NCI-H1694 treated with DMSO at 0.1 percent for 48 hours (cell line): ENCODE measurements around the gene UPP2.

Experiments used
- DNase-seq: peaks from one replicate; lab custom pipeline; 2025; lab: John Stamatoyannopoulos, UW

The UPP2 gene

GRCh38 chr2:158101384-158101926, at the start of gene UPP2:
UPP2 (plus strand) TSS chr2:158101876; CDS start chr2:158102064, 188 bp downstream.
- DNase-seq = no peak

DNA sequence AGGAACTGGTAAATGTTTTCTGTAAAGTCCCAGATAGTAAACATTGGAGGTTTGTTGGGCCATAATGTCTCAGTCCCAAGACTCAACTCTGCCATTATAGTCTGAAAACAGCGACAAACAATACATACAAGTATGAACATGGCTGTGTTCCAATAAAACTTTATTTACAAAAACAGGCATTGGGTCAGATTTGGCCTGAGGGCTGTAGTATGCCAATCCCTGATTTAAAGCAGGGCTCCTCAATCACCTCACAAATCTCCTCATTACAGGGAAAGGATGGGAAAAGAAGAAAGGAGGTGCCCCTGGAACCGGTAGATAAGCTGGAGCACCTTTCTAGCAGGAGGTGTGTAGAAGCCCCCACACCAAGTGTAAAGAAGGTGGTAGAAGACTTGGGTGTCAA, 48.9 kb upstream of the UPP2 start:
- no peak for DNase-seq

- no peak for DNase-seq
Measured at GRCh38 chr2:158056875-158057274, 44.8 kb upstream of the UPP2 start.

DNA sequence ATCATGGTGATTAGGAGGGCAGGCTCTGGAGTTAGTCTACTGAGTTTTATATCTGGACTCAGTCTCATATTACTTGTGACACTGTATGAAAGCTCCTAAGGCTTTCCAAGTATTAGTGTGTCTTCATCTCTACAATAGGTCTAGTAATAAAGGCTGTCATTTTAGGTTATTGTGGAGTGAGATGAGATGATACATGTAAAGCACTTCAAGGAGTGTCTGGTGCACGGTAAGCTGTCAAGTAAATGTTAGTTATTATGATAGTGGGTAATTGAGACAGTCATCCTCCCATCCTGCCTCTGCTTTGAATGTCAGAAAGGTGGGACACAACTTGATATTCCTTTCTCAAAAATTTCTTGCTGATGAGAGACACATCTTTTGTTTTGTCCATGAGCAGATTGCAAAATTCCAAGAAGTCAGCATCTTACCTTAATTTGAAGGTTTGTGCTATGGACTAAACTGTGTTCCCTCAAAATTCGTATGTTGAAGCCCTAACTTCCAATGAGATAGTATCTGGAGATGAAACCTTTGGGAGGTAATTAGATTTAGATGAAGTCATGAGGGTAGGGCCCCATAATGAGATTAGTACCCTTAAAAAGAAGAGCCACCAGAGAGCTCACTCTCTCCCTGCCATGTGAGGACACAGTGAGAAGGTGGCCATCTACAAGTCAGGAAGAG, 41.4 kb upstream of the UPP2 start:
- DNase-seq = no peak

DNA sequence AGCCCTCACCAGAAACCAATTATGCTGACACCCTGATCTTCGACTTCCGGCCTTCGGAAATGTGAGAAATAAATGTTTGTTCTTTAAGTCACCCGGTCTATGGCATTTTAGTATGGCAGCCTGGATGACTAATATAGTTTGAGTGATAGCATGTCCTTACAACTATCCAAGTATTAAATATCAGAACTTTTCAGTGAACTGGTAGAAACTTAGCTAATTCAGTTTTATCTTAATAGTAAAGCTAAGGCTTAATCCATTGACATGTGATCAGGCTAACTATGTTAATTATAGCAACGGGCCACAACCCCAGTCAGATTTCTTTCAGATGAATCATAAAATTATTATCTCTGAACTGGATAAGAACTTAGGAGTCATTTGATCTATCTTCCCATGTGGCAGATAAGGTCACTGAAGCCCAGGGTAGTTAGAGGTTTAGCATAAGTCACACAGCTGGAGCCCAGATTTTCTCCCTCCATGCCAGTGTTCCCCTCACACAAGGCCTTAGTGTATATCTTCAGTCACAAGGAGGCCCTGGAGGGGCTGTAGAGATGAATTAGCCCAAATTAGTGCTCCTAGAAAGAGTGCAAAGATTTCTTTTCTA, 40.7 kb upstream of the UPP2 start:
- DNase-seq = no peak

GRCh38 chr2:158061763-158062162, 39.9 kb upstream of the UPP2 start:
- no peak for DNase-seq

- no peak for DNase-seq
Measured at GRCh38 chr2:158066046-158066713, 35.5 kb upstream of the UPP2 start.

GRCh38 chr2:158071018-158071417, 30.7 kb upstream of the UPP2 start:
- no peak for DNase-seq

DNA sequence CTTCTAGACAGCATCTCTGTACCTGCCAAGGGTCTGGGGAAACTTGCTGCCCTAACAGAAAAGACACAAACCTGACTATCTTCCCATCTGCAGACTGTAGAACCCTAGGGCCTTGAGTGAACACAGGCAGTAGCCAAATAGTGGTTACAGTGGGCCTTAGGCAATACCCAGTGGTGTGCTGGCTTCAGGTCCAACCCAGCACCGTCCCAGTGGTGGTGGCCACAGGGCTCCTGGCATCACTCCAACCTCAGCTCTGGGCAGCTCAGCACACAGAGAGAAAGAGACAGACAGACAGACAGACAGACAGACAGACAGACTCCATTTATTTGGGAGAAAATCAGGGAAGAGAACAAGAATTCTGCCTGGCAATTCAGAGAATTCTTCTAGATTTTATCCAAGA, 29.3 kb upstream of the UPP2 start:
- DNase-seq = no peak

GRCh38 chr2:158079672-158080071, 22.0 kb upstream of the UPP2 start:
- no peak for DNase-seq

DNA sequence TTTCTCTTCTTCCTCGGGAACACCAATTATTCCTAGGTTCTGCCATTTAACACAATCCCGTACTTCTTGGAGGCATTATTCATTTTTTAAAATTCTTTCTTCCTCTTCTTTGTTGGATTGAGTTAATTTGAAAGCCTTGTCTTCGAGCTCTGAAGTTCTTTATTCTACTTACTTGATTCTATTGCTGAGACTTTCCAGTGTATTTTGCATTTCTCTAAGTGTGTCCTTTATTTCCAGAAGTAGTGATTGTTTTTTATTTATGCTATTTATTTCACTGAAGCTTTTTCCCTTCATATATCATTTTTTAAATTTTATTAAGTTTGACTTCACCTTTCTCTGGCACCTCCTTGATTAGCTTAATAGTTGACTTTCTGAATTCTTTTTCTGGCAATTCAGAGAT, 13.6 kb upstream of the UPP2 start:
- DNase-seq = no peak

- no peak for DNase-seq
Measured at GRCh38 chr2:158089322-158089721, 12.4 kb upstream of the UPP2 start.

DNA sequence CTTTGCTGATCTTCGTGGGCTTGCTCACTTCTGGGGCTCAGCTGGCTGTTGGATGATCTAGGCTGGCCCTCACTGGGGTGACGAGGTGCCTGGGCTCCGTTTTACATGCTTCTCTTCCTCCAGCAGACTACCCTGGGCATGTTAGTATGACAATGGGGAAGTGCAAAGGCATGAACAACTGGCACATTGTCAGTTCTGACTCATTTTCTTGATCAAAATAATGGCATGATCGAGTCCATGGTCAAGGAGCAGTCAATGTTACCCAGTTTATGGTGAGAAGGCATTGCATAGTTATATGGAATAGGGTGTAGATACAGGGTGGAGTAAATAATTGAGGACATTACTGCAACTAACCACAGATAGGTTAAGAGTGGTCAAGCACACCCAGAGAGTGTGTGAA, 10.0 kb upstream of the UPP2 start:
- no peak for DNase-seq

GRCh38 chr2:158094487-158095092, 7.1 kb upstream of the UPP2 start:
- DNase-seq = no peak

- DNase-seq = no peak
Measured at GRCh38 chr2:158095269-158095668, 6.4 kb upstream of the UPP2 start.

GRCh38 chr2:158095912-158096311, 5.8 kb upstream of the UPP2 start:
- DNase-seq = no peak

GRCh38 chr2:158097481-158097880, 4.2 kb upstream of the UPP2 start:
- DNase-seq = no peak

- no peak for DNase-seq
Measured at GRCh38 chr2:158098178-158098577, 3.5 kb upstream of the UPP2 start.

- no peak for DNase-seq
Measured at GRCh38 chr2:158099716-158100115, 2.0 kb upstream of the UPP2 start.

DNA sequence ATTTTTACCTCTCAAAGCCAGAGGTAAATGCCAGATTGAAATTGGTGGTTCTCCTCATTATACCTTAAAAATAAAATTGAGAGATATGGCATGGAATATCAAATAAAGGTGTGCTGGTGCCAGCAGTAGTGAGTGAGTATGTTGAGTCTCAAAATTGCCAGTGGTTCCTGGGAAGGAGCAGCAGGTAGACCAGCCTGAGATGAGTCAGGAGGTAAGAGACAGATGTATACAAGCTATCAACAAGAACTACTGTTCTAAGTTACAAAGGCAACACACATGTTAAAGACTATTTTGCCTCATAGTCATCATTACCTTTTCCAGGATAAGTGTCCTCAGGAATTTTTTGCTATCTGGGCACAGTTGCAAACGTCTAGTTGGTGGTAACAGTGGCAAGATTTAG, 1.3 kb upstream of the UPP2 start:
- no peak for DNase-seq

GRCh38 chr2:158102446-158102845, 770 bp downstream of the UPP2 start:
- no peak for DNase-seq

GRCh38 chr2:158103411-158104012, 1.8 kb downstream of the UPP2 start:
- DNase-seq = no peak
